Measurements from ENCODE around the gene RTL1.

RTL1 gene

DNA sequence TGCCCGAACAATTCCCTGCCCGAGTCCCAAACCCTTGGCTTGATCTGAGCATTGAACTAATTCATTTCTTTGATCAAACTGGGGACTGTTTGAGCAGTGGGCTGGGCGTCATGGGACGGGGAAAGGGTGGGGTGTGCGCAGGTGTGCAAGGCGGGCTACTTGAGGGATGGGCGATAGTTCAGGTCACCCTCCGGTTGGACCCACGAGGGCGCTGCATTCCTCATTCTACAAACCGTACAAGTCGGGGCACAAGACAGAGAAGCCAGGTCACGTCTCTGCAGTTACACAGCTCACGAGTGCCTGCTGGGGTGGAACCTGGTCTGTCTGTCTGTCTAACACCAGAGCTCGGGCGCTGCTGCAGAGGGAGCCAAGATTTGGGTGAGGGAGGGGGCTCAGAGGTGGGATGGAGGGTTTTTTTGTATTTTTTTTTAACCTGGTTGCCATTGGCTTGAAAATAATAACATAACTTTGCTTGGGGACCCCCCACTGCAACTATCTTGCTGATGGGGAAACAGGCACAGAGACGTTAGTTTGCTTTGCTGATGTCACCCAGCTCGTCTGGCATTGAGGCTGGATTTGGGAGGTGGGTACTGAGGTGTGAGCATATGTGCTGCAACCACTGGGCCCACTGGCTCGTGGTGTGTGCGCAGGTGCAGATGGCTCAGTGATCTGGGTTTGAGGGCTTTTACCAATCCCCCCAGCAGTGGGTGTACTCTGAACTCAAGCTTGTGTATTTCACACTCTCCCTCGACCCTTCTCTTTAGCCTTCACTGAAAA lies 7.6 kb upstream of the RTL1 start:
- no peak for TF ChIP-seq CTCF (IDR thresholded peaks at IDR 0.05; ENCODE audit: borderline replicate concordance, insufficient read depth, low read depth, low read length)
- no peak overlapping the region for H3K4me3 ChIP-seq (ENCODE audit: low read depth, low read length)

DNA sequence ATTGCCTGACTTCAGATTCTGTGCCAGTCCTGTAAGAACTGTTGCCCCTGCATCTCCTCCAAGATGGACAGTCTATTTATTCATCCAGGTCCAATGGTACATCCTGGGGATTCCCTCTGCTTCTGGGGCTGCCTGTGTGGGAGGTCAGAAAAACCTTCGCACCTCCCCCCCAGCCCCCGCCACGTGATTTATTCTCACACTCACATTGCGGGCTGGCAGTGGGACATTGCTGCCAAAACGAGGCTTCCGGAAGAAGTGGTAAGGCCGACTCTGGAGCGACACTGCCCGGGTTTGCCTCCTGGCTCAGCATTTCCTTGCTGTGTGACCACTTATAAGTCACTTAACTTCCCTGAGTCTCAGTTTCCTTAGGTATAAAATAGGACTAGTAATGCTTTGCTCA lies 5.9 kb upstream of the RTL1 start:
- no peak overlapping the region for H3K4me3 ChIP-seq (ENCODE audit: low read depth, low read length)
- TF ChIP-seq CTCF (IDR thresholded peaks at IDR 0.05; ENCODE audit: borderline replicate concordance, insufficient read depth, low read depth, low read length): no peak

GRCh38 chr14:100907240-100907639 lies 3.7 kb upstream of the RTL1 start:
- no peak for TF ChIP-seq CTCF (IDR thresholded peaks at IDR 0.05; ENCODE audit: borderline replicate concordance, insufficient read depth, low read depth, low read length)
- no peak overlapping the region for H3K4me3 ChIP-seq (ENCODE audit: low read depth, low read length)

- TF ChIP-seq CTCF (IDR thresholded peaks at IDR 0.05; ENCODE audit: borderline replicate concordance, insufficient read depth, low read depth, low read length): 0 out of 2 replicates have a peak, but pooled peaks have one; percentile 16
- no peak overlapping the region for H3K4me3 ChIP-seq (ENCODE audit: low read depth, low read length)
Measured at GRCh38 chr14:100906420-100906819, 2.9 kb upstream of the RTL1 start.

GRCh38 chr14:100905166-100905565 lies 1.6 kb upstream of the RTL1 start:
- no peak overlapping the region for H3K4me3 ChIP-seq (ENCODE audit: low read depth, low read length)

DNA sequence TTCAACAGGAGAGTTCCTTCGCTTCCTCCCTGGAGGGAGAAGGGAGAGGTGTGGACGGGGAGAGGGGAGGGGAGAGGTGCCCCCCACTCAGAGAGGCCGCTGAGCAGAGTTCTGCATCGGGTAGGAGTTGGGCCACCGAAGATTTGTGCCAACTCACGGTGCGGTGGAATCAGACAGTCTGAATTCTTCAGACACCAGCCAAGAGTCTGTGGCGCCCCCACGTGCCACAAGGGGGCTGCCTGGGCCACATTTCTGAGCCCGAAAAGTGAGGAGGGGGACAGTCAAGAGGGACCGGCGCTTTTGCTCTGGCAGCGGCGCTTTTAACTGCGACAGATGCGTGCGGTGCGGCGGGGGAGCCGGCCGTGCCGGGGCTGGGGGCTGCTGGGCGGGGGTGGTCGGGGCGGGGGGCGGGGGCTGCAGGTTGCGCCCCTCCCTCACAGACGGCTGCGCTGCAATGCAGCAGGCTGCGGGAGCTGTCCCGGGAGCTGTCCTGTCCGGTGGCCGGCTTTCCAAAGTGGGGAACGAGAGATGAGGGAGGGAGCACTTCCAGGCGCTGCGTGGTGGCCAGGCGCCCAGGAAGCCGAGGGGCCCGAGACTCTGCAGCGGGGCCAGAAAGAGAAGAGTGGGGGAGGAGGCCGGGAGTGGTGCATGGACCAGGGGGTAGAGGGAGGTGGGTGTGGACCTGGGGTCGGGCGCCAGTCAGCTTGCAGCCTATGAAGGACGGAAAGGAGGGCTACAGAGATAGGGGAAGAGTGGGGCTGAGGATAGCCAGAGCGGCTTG lies 975 bp upstream of the RTL1 start:
- H3K4me3 ChIP-seq (ENCODE audit: low read depth, low read length): no peak overlapping the region
- no peak for TF ChIP-seq CTCF (IDR thresholded peaks at IDR 0.05; ENCODE audit: borderline replicate concordance, insufficient read depth, low read depth, low read length)

More at GRCh38 chr14:100905166-100905565, 1.6 kb upstream of the RTL1 start:
- TF ChIP-seq CTCF (IDR thresholded peaks at IDR 0.05; ENCODE audit: borderline replicate concordance, insufficient read depth, low read depth, low read length): no peak

DNA sequence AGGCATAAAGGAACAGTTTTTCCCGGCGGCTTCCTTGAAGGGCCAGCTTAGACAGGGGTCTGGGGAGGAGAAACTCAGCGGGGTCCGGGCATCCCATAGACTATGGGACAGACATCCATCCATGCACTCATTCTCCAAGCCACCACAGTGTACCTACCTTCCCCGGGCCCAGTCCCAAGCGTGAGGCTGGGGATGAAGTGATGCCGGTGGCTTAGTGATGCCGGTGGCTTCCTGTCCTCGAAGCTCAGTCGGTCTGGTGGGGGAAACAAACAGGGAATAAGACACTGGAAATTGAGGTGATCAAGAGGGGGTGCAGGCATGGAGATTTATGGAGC lies 421 bp downstream of the RTL1 start:
- no peak overlapping the region for H3K4me3 ChIP-seq (ENCODE audit: low read depth, low read length)
- no peak for TF ChIP-seq CTCF (IDR thresholded peaks at IDR 0.05; ENCODE audit: borderline replicate concordance, insufficient read depth, low read depth, low read length)

Measured in GM12875 (cell line).